K562 treated with DMSO at 1 percent for 48 hours (cell line): ENCODE data around the gene SGCD. TPM values are rescaled to one million over a fixed set of nuclear protein-coding genes. Genes with fewer than 3 reads are reported as not detected.

Experiments
- total RNA-seq: library from RNA; unstranded; fragments of 300-600 nt; gene quantifications from 2 replicates; pipeline ENCODE4 v1.2.3, GENCODE V29; 2022; ENCODE audit warnings: low replicate concordance; ENCODE audit errors: extremely low read depth

The SGCD gene
- not detected in 2 replicates for total RNA-seq

DNA sequence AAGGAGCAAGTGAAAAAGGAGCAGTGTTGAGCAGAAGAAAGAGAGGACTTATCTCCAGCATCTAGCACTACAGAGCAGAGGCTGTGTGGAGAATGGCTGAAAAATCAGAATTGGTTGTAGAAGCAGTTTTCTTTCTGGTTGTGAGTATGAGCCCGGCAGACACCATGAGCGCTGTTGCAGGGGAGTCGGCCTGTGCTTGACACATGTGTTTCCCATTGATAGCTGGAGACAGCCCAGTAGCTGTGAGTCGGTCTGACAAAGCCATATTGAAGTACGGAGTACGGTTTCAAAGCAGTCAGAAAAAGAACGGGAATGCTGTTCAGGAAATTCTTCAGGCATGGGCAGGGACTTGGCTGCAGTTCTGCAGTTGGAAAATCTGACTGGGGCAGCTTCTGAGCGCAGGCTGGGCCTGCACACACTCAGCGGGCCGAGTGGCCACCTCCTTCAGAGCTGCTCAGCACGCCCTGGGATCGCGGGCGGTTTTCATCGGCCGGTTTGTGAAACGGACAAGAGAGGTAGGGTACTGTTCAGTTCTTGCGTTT is at the start of gene SGCD:
SGCD (plus strand) TSS at position 447 of the 542 bp plus-strand sequence.

